Neuronal stem cell (in vitro differentiated cells): ENCODE measurements around the gene TRIM54.
A peak's percentile ranks its signal among the peaks of the same experiment; 100 is the strongest.
"Not testable (repeated sequence)": the region's sequence is repeated elsewhere in the genome, so short reads cannot be mapped to it uniquely, and the experiment has no call there.

Source experiments
- DNase-seq: peaks from one replicate; pipeline ENCODE4 v3.0.0-alpha.2; 2013; ENCODE audit warnings: low spot score
- H2AFZ ChIP-seq: one replicate; pipeline ENCODE4 v1.6.1; 2013; ENCODE audit warnings: mild to moderate bottlenecking, low read length, inconsistent platforms
- H2AK5ac ChIP-seq: 2 replicates; pipeline ENCODE4 v1.6.1; 2013; ENCODE audit warnings: low read depth, mild to moderate bottlenecking, inconsistent platforms, low read length, moderate library complexity, mixed read lengths
- H2BK120ac ChIP-seq: 2 replicates; pipeline ENCODE4 v1.6.1; 2013; ENCODE audit warnings: low read depth, mild to moderate bottlenecking, inconsistent platforms, low read length, moderate library complexity, mixed read lengths
- H2BK12ac ChIP-seq: one replicate; pipeline ENCODE4 v1.6.1; 2013; ENCODE audit warnings: low read length, inconsistent platforms
- H2BK15ac ChIP-seq: 2 replicates; pipeline ENCODE4 v1.6.1; 2013; ENCODE audit warnings: mild to moderate bottlenecking, low read length, inconsistent platforms, mixed read lengths
- H2BK5ac ChIP-seq: one replicate; pipeline ENCODE4 v1.6.1; 2013; ENCODE audit warnings: inconsistent platforms, mild to moderate bottlenecking, low read length, moderate library complexity
- H3K14ac ChIP-seq: one replicate; pipeline ENCODE4 v1.6.1; 2013; ENCODE audit warnings: low read length, inconsistent platforms
- H3K18ac ChIP-seq: 2 replicates; pipeline ENCODE4 v1.6.1; 2013; ENCODE audit warnings: low read length, inconsistent platforms
- H3K23ac ChIP-seq: 2 replicates; pipeline ENCODE4 v1.6.1; 2013; ENCODE audit warnings: low read depth, mild to moderate bottlenecking, mixed read lengths, low read length, inconsistent platforms; ENCODE audit not compliant: poor library complexity
- H3K27ac ChIP-seq: replicated peaks from 3 replicates; pipeline ENCODE4 v1.5.1; 2013; ENCODE audit warnings: low read length, inconsistent platforms
- H3K27me3 ChIP-seq, 3 experiments: 2 replicates each; pipeline ENCODE4 v1.6.1; 2013; ENCODE audit warnings: low read length in 3 of 3, mild to moderate bottlenecking in 2 of 3, inconsistent platforms in 1 of 3, low read depth in 1 of 3, mixed read lengths in 1 of 3, moderate library complexity in 1 of 3; ENCODE audit not compliant: control insufficient read depth in 3 of 3, insufficient read depth in 3 of 3
- H3K36me3 ChIP-seq, 2 donors: replicated peaks in 1 of 2; 2 replicates each; pipeline ENCODE4 v1.6.1; 2013; ENCODE audit warnings: low read length in 2 of 2; ENCODE audit not compliant: control insufficient read depth in 2 of 2, insufficient read depth in 2 of 2
- H3K4ac ChIP-seq: 2 replicates; pipeline ENCODE4 v1.6.1; 2013; ENCODE audit warnings: inconsistent platforms, mild to moderate bottlenecking, low read length, moderate library complexity
- H3K4me1 ChIP-seq, 2 donors: 1 replicate in 1 of 2; 2 replicates in 1 of 2; pipeline ENCODE4 v1.6.1; 2013; ENCODE audit warnings: low read length in 2 of 2, low read depth in 1 of 2; ENCODE audit not compliant: control insufficient read depth in 2 of 2, insufficient read depth in 1 of 2
- H3K4me2 ChIP-seq: one replicate; pipeline ENCODE4 v1.6.1; 2013; ENCODE audit warnings: mild to moderate bottlenecking, low read length, inconsistent platforms; ENCODE audit not compliant: insufficient read depth, poor library complexity, severe bottlenecking
- H3K4me3 ChIP-seq, 2 donors: 2 replicates each; pipeline ENCODE4 v1.5.1; 2013; ENCODE audit warnings: low read length in 2 of 2, mild to moderate bottlenecking in 2 of 2, inconsistent platforms in 1 of 2, moderate library complexity in 1 of 2
- H3K79me1 ChIP-seq: one replicate; pipeline ENCODE4 v1.6.1; 2013; ENCODE audit warnings: low read depth, mild to moderate bottlenecking, inconsistent platforms, low read length, moderate library complexity
- H3K9ac ChIP-seq: one replicate; pipeline ENCODE4 v1.6.1; 2013; ENCODE audit warnings: mild to moderate bottlenecking, low read depth, low read length, inconsistent platforms; ENCODE audit not compliant: poor library complexity
- H3K9me3 ChIP-seq, 2 donors: replicated peaks in 1 of 2; 2 replicates each; pipeline versions ENCODE3 to v1.6.1; 2013; ENCODE audit warnings: low read length in 2 of 2, mild to moderate bottlenecking in 2 of 2, inconsistent platforms in 1 of 2, low read depth in 1 of 2, mixed read lengths in 1 of 2, moderate library complexity in 1 of 2; ENCODE audit not compliant: control insufficient read depth in 2 of 2, insufficient read depth in 1 of 2
- H4K8ac ChIP-seq: one replicate; pipeline ENCODE4 v1.6.1; 2013; ENCODE audit warnings: low read depth, mild to moderate bottlenecking, inconsistent platforms, low read length, moderate library complexity
- H4K91ac ChIP-seq: one replicate; pipeline ENCODE4 v1.6.1; 2013; ENCODE audit warnings: low read length, low read depth, mild to moderate bottlenecking, inconsistent platforms; ENCODE audit not compliant: poor library complexity
- WGBS, 2 donors: extraction: QIAGEN DNeasy Blood & Tissue Kit; methylation state at CpG; one replicate each; pipeline ENCODE4 v1.1.7; 2013; ENCODE audit warnings: missing lambda C conversion rate in 2 of 2, mixed read lengths in 1 of 2; ENCODE audit not compliant: insufficient read length in 2 of 2, insufficient replicate concordance in 1 of 2; ENCODE audit errors: extremely low coverage in 2 of 2; 5-methylcytosine and 5-hydroxymethylcytosine counted together

Gene TRIM54

GRCh38 chr2:27264753-27265535 lies 17.3 kb upstream of the TRIM54 start:
- Histone ChIP-seq H3K4me3 (peak overlapping the region; percentile 32 to 74), H3K79me1 (no peaks in the 10 kb centered on the region), H2BK15ac (no peak overlapping the region), H3K4me1 (peaks cover 0 to 3% of the 10 kb centered on the region in 2 donors), H2BK12ac (no peak overlapping the region), H3K9me3 (peaks cover 0 to 2% of the 10 kb centered on the region in 2 donors), H2AFZ (peak overlapping the region; percentile 94), H4K91ac (no peak overlapping the region), H3K18ac (peak overlapping the region; percentile 93), H4K8ac (peak overlapping the region; percentile 29), H3K4ac (no peak overlapping the region), H3K27me3 (peaks cover 38 to 93% (median 58%) of the 10 kb centered on the region in 3 experiments), H2BK120ac (no peak overlapping the region), H2AK5ac (no peak overlapping the region), H3K9ac (no peak overlapping the region), H3K14ac (no peak overlapping the region), H2BK5ac (no peak overlapping the region), H3K27ac (no peak overlapping the region), H3K23ac (no peak overlapping the region), H3K4me2 (peak overlapping the region; percentile 66), H3K36me3 (no peaks in the 10 kb centered on the region)
- no CpG with 5 or more reads among the region's 56 CpGs for WGBS, 2 donors
- DNase-seq, result peak; percentile 73

- Histone ChIP-seq H3K23ac (no peak overlapping the region), H4K91ac (no peak overlapping the region), H2BK120ac (no peak overlapping the region), H3K4ac (no peak overlapping the region), H3K4me2 (no peak overlapping the region), H3K27ac (no peak overlapping the region), H3K79me1 (no peaks in the 10 kb centered on the region), H2BK15ac (no peak overlapping the region), H3K9me3 (peaks cover 0 to 2% of the 10 kb centered on the region in 2 donors), H2BK5ac (no peak overlapping the region), H3K4me3 (no peak overlapping the region), H2AK5ac (no peak overlapping the region), H3K18ac (no peak overlapping the region), H4K8ac (no peak overlapping the region), H3K9ac (no peak overlapping the region), H3K14ac (no peak overlapping the region), H2BK12ac (no peak overlapping the region), H3K27me3 (peaks cover 38 to 93% (median 53%) of the 10 kb centered on the region in 3 experiments), H3K36me3 (no peaks in the 10 kb centered on the region), H2AFZ (no peak overlapping the region), H3K4me1 (peaks cover 0 to 3% of the 10 kb centered on the region in 2 donors)
- no peak for DNase-seq
These were observed 16.7 kb upstream of the TRIM54 start for GRCh38 chr2:27265536-27265870.

GRCh38 chr2:27268296-27268695 lies 13.9 kb upstream of the TRIM54 start:
- H4K91ac ChIP-seq, H4K8ac ChIP-seq, H3K23ac ChIP-seq, H2BK12ac ChIP-seq, H3K27ac ChIP-seq, H3K4me1 ChIP-seq, H3K14ac ChIP-seq, H2BK120ac ChIP-seq, H3K9ac ChIP-seq, H3K9me3 ChIP-seq, H3K4me2 ChIP-seq, H3K79me1 ChIP-seq, H2AFZ ChIP-seq, H2AK5ac ChIP-seq, DNase-seq, H3K4me3 ChIP-seq, H3K4ac ChIP-seq, H2BK15ac ChIP-seq, H2BK5ac ChIP-seq, H3K36me3 ChIP-seq, H3K18ac ChIP-seq: not testable (repeated sequence)
- WGBS, 2 donors, result no CpG with 5 or more reads among the region's 13 CpGs
- H3K27me3 ChIP-seq, result peaks cover 21 to 87% (median 25%) of the 10 kb centered on the region in 3 experiments

GRCh38 chr2:27270131-27270530 lies 12.1 kb upstream of the TRIM54 start:
- no CpG with 5 or more reads among the region's 3 CpGs for WGBS, 2 donors
- H3K4ac ChIP-seq, result no peak overlapping the region
- H3K27me3 ChIP-seq, result peaks cover 5 to 83% (median 7%) of the 10 kb centered on the region in 3 experiments
- H2BK15ac ChIP-seq, result no peak overlapping the region
- H3K4me1 ChIP-seq, result no peaks in the 10 kb centered on the region
- H3K79me1 ChIP-seq, result no peaks in the 10 kb centered on the region
- no peak overlapping the region for H2BK5ac ChIP-seq
- H3K18ac ChIP-seq, result no peak overlapping the region
- H3K9ac ChIP-seq, result no peak overlapping the region
- H2BK12ac ChIP-seq, result no peak overlapping the region
- H3K9me3 ChIP-seq, result no peaks in the 10 kb centered on the region
- DNase-seq, result no peak
- no peak overlapping the region for H3K27ac ChIP-seq
- H3K4me2 ChIP-seq, result no peak overlapping the region
- no peak overlapping the region for H3K4me3 ChIP-seq
- H3K14ac ChIP-seq, result no peak overlapping the region
- no peak overlapping the region for H2AK5ac ChIP-seq
- H2AFZ ChIP-seq, result no peak overlapping the region
- H2BK120ac ChIP-seq, result no peak overlapping the region
- H3K23ac ChIP-seq, result no peak overlapping the region
- H4K91ac ChIP-seq, result no peak overlapping the region
- no peak overlapping the region for H4K8ac ChIP-seq
- H3K36me3 ChIP-seq, result no peaks in the 10 kb centered on the region
